ENCODE data around the gene ESF1. TPM values are rescaled to one million over a fixed set of nuclear protein-coding genes. Genes with fewer than 3 reads are reported as not detected.

ESF1 gene
- total RNA-seq, 1 experiment from 2014 or later, result 36.9 TPM

- Mint-ChIP-seq H3K4me1 (peaks cover 6 to 7% of the 10 kb centered on the region in 2 experiments), H3K36me3 (ENCODE audit: insufficient read depth in 1 of 3, low read depth in 3 of 3) (peaks cover 0 to 13% (median 9%) of the 10 kb centered on the region in 3 experiments; a peak in 5 of 7 replicates), H3K9me3 (no peaks in the 10 kb centered on the region), H3K27me3 (ENCODE audit: low read depth) (no peaks in the 10 kb centered on the region), H3K4me3 (no peak overlapping the region), H3K27ac (peak overlapping the region in 1 of 3 experiments; percentile 29; a peak in 1 of 7 replicates)
- Histone ChIP-seq H3K79me2 (ENCODE audit: insufficient read depth, low read length) (no peaks in the 10 kb centered on the region), H3K4ac (ENCODE audit: low read depth, low read length) (no peak overlapping the region), H3K4me1 (ENCODE audit: insufficient read depth, low read length) (no peaks in the 10 kb centered on the region), H3K9me3 (ENCODE audit: control insufficient read depth, low read depth, low read length) (no peaks in the 10 kb centered on the region), H3K23ac (ENCODE audit: insufficient read length, low read depth, low read length) (no peak overlapping the region), H3K18ac (ENCODE audit: insufficient read length, low read depth, low read length) (no peak overlapping the region), H2BK120ac (ENCODE audit: low read depth, low read length, poor library complexity, severe bottlenecking) (no peak overlapping the region), H2BK20ac (ENCODE audit: low read depth, low read length, poor library complexity, severe bottlenecking) (no peak overlapping the region), H2AK5ac (ENCODE audit: insufficient read length, low read length) (no peak overlapping the region), H2BK12ac (ENCODE audit: insufficient read length, low read depth, low read length) (no peak overlapping the region), H2BK5ac (ENCODE audit: insufficient read length, low read length) (no peak overlapping the region), H3K9ac (ENCODE audit: extremely low read depth, insufficient read length, low read length) (no peak overlapping the region), H3T11ph (ENCODE audit: low read length) (no peak overlapping the region), H4K20me1 (ENCODE audit: control insufficient read depth, insufficient read depth, insufficient read length) (no peaks in the 10 kb centered on the region), H4K91ac (ENCODE audit: insufficient read length, low read depth, low read length) (no peak overlapping the region), H3K4me2 (ENCODE audit: insufficient read depth, insufficient read length, low read length) (no peak overlapping the region), H3K14ac (ENCODE audit: insufficient read depth, low read length) (no peak overlapping the region), H3K79me1 (ENCODE audit: insufficient read depth, low read depth, low read length, poor library complexity, severe bottlenecking) (no peaks in the 10 kb centered on the region), H3K23me2 (ENCODE audit: insufficient read length, low read depth, low read length, poor library complexity, severe bottlenecking) (no peaks in the 10 kb centered on the region), H4K5ac (ENCODE audit: insufficient read length, low read depth, low read length) (no peak overlapping the region), H2AFZ (ENCODE audit: low read length) (no peak overlapping the region), H2BK15ac (ENCODE audit: low read depth, low read length) (no peak overlapping the region), H3K27ac (ENCODE audit: insufficient read length, low read depth, low read length) (no peak overlapping the region), H3K56ac (ENCODE audit: insufficient read length, low read depth, low read length) (no peak overlapping the region), H4K8ac (replicated peaks; ENCODE audit: insufficient read length, low read depth, low read length) (no peak overlapping the region), H3K27me3 (ENCODE audit: insufficient read depth, low read length) (no peaks in the 10 kb centered on the region)
- TF ChIP-seq CTCF (conservative IDR thresholded peaks at IDR 0.05), result peak; percentile 51; the same call in 2 of the 3 replicates
- no CpG with 5 or more reads among the region's 2 CpGs for WGBS (ENCODE audit: extremely low coverage, insufficient read length, low lambda C conversion rate)
- peak; percentile 51 for DNase-seq
These were observed 37.7 kb upstream of the ESF1 start for GRCh38 chr20:13822459-13822858.

Data from H9 (cell line).